Measurements from ENCODE around the gene KLHDC9.

Gene KLHDC9

GRCh38 chr1:161133220-161133740, 35.1 kb downstream of the KLHDC9 start:
- no peak for DNase-seq

GRCh38 chr1:161137881-161138280, 39.7 kb downstream of the KLHDC9 start:
- no peak for DNase-seq

DNA sequence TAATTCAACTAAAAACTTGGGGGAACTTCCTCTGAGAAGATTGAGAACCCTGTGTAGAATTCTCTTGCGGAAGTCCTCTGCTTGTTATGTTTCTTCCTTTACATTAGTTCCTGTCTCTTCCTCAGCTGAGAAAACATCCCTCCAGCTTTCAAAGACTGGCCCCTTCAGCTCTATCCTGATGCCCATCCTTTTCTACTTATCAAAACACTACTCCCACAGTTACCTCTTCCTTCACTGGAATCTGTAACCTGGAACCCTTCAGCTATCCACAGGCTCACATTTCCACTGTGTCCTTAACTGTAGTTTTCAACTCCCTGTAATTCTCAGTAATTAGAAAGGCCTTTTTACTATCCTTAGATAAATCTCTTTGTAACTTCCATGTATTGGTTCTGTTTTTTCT, 40.3 kb downstream of the KLHDC9 start:
- DNase-seq: no peak

GRCh38 chr1:161139766-161140165, 41.6 kb downstream of the KLHDC9 start:
- DNase-seq: no peak

- DNase-seq: no peak
Observed at GRCh38 chr1:161140755-161141400, 42.7 kb downstream of the KLHDC9 start.

GRCh38 chr1:161145832-161146231, 47.7 kb downstream of the KLHDC9 start:
- DNase-seq: no peak

All from islet precursor cell (in vitro differentiated cells).